ENCODE measurements around the gene TMEM17.

TMEM17 gene

GRCh38 chr2:62471404-62471803 lies 34.6 kb downstream of the TMEM17 start:
- no peak for DNase-seq

- no peak for DNase-seq
These were observed 36.4 kb downstream of the TMEM17 start for GRCh38 chr2:62469548-62469947.

- no peak for DNase-seq
These were observed 36.9 kb downstream of the TMEM17 start for GRCh38 chr2:62469114-62469513.

GRCh38 chr2:62467475-62468321 lies 38.3 kb downstream of the TMEM17 start:
- no peak for DNase-seq

GRCh38 chr2:62467100-62467474 lies 38.9 kb downstream of the TMEM17 start:
- no peak for DNase-seq

- DNase-seq: no peak
These were observed 39.5 kb downstream of the TMEM17 start for GRCh38 chr2:62466503-62466854.

GRCh38 chr2:62465741-62466502 lies 40.1 kb downstream of the TMEM17 start:
- DNase-seq: no peak

- no peak for DNase-seq
These were observed 40.8 kb downstream of the TMEM17 start for GRCh38 chr2:62465039-62465740.

- DNase-seq: no peak
These were observed 41.6 kb downstream of the TMEM17 start for GRCh38 chr2:62464221-62465007.

- no peak for DNase-seq
These were observed 43.8 kb downstream of the TMEM17 start for GRCh38 chr2:62462211-62462610.

- no peak for DNase-seq
These were observed 44.3 kb downstream of the TMEM17 start for GRCh38 chr2:62461707-62462106.

GRCh38 chr2:62461017-62461553 lies 44.9 kb downstream of the TMEM17 start:
- no peak for DNase-seq

- DNase-seq: no peak
These were observed 45.8 kb downstream of the TMEM17 start for GRCh38 chr2:62460175-62460574.

GRCh38 chr2:62459672-62460071 lies 46.3 kb downstream of the TMEM17 start:
- no peak for DNase-seq

- no peak for DNase-seq
These were observed 46.9 kb downstream of the TMEM17 start for GRCh38 chr2:62459106-62459505.

GRCh38 chr2:62458671-62459081 lies 47.3 kb downstream of the TMEM17 start:
- no peak for DNase-seq

GRCh38 chr2:62458206-62458641 lies 47.8 kb downstream of the TMEM17 start:
- no peak for DNase-seq

- DNase-seq: no peak
These were observed 48.4 kb downstream of the TMEM17 start for GRCh38 chr2:62457556-62457955.

- DNase-seq: peak; percentile 67
These were observed 49.1 kb downstream of the TMEM17 start for GRCh38 chr2:62456721-62457539.

- no peak for DNase-seq
These were observed 49.9 kb downstream of the TMEM17 start for GRCh38 chr2:62455957-62456692.

- no peak for DNase-seq
These were observed 52.0 kb downstream of the TMEM17 start for GRCh38 chr2:62453955-62454354.

Measured in CD4-positive, alpha-beta T cell treated with Interleukin-17A for 4 hours (primary cell).